Measurements from ENCODE around the gene STRBP.
A peak's percentile ranks its signal among the peaks of the same experiment; 100 is the strongest.
"Not testable (repeated sequence)": the region's sequence is repeated elsewhere in the genome, so short reads cannot be mapped to it uniquely, and the experiment has no call there.

The STRBP gene

GRCh38 chr9:123246534-123246933, 21.9 kb downstream of the STRBP start:
- DNase-seq: no peak

DNA sequence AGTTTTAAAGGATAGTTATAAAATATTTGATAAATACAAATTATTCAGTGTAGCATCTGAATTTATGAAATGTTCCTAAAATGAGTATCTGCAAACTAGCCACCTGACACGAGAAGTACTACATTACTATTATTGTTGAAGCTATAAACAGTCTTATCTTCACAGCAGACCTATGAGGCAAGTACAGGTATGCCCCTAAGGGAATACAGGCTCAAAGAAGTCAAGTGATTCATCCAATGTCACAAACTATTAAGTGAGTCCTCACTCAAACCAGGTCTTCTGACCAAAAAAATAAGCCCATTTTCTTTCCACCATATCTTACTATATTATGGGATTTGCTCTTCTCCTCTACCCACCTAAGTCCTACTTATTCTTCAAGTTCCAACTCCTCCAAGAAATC, 28.7 kb downstream of the STRBP start:
- no peak for DNase-seq

DNA sequence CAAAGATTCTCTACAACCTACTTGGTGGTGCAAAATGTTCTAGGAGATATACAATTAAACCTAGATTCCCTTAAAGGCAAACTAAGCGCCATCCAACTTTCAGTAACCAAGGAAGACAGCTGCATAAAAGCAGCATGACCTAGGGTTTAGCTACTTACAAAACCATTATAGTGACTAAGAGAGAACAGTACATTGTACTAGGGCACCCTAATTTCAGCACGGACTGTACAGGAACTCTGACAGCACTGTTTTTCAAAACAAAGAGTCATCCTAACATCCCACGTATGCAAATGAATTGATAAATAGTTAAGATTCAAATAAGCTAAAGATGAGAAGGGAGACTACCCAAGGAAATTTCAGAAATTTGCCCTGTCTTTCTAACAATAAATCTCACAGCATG, 30.0 kb downstream of the STRBP start:
- DNase-seq: no peak

- no peak for DNase-seq
Measured at GRCh38 chr9:123237220-123237619, 31.2 kb downstream of the STRBP start.

- DNase-seq: no peak
Measured at GRCh38 chr9:123235448-123235847, 32.9 kb downstream of the STRBP start.

GRCh38 chr9:123234853-123235252, 33.5 kb downstream of the STRBP start:
- DNase-seq: no peak

GRCh38 chr9:123232332-123232731, 36.1 kb downstream of the STRBP start:
- DNase-seq: no peak

GRCh38 chr9:123231421-123231820, 37.0 kb downstream of the STRBP start:
- no peak for DNase-seq

DNA sequence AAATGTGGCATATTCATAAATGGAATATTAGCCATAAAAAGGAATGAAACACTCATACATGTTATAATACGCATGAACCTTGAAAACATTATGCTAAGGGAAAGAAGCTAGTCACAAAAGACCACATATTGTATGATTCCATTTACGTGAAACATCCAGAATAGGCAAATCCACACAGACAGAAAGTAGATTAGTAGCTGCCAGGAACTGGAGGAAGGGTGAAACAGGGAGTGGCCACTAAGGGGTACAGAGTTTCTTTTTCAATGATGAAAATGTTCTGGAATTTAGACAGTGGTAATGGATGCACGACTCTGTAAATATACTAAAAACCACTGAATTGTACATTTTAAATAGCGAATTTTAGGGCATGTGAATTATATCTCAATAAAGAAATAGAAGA, 39.4 kb downstream of the STRBP start:
- no peak for DNase-seq

GRCh38 chr9:123225995-123226394, 42.4 kb downstream of the STRBP start:
- DNase-seq: peak; percentile 62

DNA sequence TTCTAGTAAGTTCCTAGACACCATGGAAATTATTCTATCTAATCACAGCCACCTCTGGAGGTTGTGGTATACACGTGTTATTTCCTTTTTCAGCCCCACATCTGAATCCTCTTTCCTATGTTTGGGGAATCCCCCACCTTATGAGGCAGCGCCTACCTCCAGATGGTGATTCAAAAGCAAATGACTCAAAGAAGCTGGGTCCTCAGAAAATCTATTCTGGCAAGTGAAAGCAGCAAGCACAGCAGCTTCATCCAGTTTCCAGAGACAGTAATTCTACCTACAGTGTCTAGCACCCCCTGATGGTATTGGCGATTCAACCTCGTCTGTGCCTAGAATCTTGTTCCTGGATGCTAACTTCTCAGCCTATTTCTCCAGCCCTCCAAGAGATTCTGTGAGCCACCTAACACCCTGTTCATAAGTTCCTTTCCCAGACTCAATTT, 43.0 kb downstream of the STRBP start:
- DNase-seq: peak; percentile 88

- DNase-seq: no peak
Measured at GRCh38 chr9:123220127-123220526, 48.3 kb downstream of the STRBP start.

DNA sequence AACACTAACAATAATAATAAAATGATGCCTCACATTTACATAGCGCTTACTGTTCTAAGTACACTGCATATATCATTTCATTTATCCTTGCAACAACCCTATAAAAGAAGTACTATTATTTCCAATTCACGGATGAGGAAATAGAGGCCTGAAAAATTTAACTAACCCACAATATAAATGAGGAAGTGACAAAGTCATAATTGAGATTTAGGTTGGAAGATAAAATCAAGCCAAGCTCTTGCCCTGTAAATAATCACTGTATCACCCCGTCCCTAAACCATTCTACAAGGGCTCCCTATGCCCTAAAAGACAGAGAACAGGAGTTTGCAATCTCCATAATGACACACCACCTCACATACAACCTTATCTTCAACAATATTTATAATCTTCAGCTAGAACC, 49.6 kb downstream of the STRBP start:
- no peak for DNase-seq

DNA sequence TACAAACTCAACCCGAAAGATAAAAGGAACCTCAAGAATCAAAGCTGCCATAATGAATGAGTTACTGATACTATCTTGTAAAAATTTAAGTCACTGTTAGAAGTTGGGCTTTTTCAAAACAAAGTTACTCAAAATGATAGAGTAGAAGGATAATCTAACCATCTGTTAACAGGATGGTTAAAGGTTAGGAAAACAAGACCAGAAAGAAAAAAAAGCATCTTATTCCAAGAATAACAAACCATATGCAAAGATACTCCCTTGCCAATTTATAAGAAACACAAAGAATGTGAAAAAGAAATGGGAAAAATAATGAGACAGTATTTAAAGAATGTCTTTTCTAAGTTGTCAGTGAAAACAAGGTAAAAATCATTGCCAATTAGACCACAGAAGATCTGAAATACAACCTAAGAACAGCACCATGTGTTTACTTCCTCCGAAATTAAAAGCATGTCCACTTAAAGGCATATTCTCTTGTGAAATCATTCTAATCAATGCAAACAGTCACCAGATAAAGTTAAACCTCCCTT, 51.2 kb downstream of the STRBP start:
- DNase-seq: no peak

DNA sequence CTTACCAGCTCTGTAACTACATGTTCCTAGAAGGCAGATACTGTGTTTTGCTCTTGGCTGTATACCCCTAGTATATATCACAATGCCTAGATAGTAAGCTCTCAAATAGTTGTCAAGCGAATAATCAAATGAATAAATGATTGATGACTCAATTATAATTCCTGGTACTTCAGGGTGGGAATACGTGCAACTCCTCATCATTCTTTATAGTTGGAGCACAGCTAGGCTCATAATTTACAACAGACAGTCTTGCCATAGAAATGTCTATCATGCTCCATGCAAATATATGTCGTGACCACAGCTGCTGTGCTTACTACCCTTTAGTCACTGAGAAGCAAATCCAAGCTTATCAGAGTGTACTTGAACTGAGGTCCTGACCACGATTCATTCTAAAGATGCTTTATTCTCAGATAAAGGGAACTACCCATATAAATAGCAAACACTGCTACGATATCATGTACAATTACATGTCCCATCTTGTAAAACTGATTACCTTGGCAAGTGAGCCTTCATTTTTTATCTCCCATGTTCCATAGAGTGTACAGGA, 52.1 kb downstream of the STRBP start:
- DNase-seq: no peak

- DNase-seq: no peak
Measured at GRCh38 chr9:123211081-123211480, 57.3 kb downstream of the STRBP start.

GRCh38 chr9:123208626-123209174, 59.7 kb downstream of the STRBP start:
- no peak for DNase-seq

- no peak for DNase-seq
Measured at GRCh38 chr9:123206065-123206464, 62.3 kb downstream of the STRBP start.

GRCh38 chr9:123201083-123201482, 67.3 kb downstream of the STRBP start:
- no peak for DNase-seq

GRCh38 chr9:123200469-123200868, 67.9 kb downstream of the STRBP start:
- DNase-seq: not testable (repeated sequence)

DNA sequence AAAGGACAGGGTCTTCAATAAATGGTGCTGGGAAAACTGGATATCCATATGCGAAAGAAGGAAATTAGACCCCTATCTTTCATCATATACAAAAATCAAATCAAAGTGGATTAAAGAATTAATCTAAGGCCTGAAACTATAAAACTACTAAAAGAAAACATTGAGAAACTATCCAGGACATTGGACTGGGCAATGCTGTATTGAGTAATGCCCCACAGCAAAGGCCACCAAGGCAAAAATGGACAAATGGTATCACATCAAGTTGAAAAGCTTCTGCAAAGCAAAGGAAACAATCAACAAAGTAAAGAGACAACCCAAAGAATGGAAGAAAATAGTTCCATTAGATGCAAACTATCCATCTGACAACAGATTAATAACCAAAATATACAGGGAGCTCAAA, 72.3 kb downstream of the STRBP start:
- DNase-seq: no peak

DNA sequence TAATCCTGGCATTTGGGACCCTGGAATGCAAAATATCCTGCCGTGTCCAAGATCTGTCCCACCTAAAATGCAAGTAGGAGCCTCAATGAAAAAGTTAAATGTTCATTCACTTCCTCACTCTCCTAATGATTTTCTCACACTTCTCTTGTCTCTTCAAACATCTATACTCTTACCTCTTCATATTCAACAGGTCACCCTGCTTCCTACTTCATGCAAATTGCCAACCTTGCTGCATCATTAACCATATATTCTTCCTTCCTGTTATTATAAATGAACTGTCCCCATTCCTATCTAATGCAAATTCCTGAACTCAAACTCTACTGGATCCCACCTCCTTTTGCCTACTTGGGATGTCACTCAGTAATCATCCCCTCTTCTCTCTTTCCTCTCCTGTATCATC, 74.4 kb downstream of the STRBP start:
- DNase-seq: no peak

DNA sequence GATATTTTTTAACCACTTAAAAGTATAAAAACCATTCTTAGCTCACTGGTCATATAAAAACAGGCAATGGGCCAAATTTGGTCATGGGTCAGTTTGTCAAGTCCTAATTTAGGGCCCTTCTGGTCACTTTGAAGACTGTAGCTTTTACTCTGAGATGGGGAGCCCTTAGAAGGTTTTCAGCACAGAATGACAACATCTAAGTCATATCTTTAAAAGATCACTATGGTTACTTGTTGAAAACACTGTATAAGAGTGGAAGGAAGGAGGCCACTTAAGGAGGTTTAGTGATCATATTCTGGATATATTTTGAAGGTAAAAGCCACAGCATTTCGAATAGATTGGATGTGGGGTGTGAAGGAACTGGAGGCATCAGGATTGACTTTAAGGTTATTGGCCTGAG, 76.7 kb downstream of the STRBP start:
- no peak for DNase-seq

DNA sequence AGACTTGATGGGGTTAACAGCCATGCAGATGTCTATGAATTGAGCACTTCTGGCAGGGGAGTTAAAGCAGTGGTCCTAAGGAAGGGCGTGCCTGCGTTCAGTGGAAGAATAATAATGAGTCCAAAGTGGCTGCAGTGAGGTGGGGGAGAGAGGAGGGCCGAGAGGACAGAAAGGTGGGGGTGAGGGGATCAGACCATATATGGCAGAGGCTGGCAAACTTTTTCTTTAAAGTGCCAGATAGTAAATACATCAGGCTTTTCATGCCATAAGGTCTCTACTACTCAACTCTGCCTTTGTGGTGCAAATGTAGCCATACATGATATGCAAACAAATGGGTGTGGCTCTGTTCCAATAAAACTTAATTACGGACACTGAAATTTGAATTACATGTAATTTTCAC, 77.1 kb downstream of the STRBP start:
- no peak for DNase-seq

- DNase-seq: no peak
Measured at GRCh38 chr9:123187131-123187530, 81.3 kb downstream of the STRBP start.
